HG02759 (cell line): ENCODE measurements around the gene MST1R.
"Not testable (repeated sequence)": the region's sequence is repeated elsewhere in the genome, so short reads cannot be mapped to it uniquely, and the experiment has no call there.

Source experiments
- ATAC-seq: cut with Tn5 transposase; IDR thresholded peaks from one replicate; pipeline ENCODE4 v1.9.1; 2021; ENCODE audit warnings: mild to moderate bottlenecking, moderate library complexity; ENCODE audit not compliant: unreplicated experiment

Gene MST1R

DNA sequence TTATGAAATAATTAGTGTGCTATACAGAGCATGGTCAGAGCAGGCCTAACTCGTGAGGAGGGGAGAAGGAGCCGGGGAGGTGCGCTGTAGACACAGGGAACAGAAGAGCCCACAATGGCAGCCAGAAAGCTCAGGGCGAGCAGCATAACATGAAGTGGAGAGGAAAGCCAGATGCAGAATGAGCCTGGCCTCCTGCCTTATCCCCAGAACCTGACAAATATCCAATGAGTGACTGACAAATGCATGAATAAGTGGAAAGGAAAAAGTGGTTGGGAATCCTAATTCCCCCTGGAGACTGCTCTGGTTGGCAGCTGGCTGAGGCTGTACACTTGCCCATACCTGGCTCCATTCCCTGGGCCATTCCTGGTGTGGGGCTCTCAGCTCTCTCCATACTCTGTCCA, 9.2 kb upstream of the MST1R start:
- ATAC-seq: no peak

DNA sequence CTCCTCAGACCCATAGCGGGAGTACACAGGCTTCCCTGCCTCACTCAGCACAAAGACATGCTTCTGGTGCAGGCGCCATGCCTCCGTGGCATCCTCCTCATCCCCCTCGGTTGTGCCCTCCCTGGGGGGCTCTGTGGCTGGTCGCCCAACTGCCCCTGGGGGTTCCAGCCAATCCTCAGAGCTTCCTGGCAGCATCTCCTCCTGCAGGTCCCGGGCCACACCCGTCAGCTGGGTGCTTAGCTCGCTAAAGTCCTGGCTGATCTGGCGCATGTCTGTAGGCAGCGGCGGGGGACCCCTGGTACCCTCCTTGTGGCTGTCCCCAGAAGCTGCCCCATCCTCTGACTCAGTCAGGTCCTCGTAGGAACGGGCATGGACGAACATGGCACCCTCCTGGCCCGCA, 7.9 kb upstream of the MST1R start:
- no peak for ATAC-seq

DNA sequence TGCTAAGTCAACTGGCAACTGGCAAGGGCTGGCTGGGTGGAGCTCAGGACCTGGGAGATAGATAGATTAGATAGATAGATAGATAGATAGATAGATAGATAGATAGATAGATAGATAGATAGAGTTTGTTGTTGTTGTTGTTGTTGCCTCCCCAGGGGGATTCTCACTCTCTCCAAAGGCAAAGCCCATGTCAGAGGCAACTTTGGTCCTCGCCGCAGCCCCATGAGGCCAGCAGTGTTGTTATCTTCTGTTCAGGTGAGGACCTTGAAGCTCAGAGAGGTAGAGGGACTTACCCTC, 7.4 kb upstream of the MST1R start:
- ATAC-seq: no peak

GRCh38 chr3:49910409-49911123, 6.9 kb upstream of the MST1R start:
- no peak for ATAC-seq

DNA sequence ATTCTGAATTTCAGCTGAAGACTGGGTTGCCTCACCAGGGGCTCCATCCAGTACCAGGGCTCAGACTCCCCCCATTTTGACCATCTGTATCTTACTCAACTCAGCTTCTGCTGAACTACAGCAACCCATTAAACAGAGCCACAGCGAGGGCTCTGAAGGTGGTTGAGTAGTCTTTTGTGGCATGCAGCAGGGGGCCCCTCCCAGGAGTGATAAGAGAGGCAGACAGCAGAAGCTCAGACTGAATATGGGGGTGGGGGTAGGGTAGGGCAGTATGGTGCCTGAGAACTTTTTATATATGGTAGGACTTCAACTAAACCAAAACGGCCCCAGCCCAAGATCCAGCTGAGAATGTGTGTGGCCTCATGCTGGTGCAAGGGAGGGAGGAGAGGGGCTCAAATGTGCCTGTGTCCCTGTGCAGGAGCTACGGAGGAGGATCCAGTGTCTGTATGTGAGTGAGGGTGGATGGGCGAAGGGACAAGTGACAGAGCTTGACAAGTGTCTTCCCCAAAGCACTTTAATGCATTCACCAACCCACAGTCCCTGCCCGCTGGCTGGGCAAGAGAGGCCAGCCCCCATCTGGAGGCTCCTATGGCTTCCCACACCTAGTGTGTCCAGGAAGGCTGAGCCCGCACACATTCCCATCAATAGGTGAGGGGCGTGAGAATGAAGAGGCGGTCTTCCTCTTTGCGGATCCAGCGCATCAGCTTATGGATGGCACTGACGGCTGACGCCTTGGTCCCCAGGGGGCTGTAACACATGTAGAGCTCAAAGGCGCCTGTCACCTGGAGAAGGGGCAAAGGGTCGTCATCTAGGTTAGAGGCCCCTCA, 4.9 kb upstream of the MST1R start:
- ATAC-seq: no peak

DNA sequence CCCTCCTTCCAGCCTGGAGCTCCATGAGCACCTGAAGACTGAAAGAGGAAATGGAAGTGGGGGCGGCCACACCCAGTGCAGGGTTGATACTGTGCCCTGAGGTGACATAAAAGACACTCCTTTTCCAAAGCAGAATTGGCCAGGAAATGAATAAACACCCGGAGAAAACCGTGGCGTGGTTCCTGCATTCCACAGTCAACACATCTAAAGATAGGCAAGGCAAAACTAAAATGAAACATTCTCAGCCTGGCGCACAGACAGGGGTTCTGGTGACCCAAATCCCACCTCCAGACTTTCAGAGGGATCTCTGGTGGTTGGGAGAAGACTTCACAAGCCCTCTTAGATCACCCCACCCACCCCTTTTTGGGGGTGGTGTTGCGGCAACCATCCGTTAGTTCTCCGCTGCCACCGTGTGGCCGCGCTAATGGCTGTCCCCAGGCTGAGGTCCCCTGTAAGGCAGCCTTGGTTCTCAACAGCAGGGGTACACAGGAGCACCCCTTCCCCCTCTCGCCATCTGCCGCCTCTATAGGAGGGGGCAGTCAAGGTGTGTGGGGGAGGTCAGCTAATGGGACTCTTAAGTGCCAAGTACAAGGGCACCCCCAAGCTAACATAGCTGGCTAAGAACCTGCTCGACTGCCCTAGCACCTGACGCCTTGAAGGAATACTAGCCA, 2.5 kb upstream of the MST1R start:
- no peak for ATAC-seq

DNA sequence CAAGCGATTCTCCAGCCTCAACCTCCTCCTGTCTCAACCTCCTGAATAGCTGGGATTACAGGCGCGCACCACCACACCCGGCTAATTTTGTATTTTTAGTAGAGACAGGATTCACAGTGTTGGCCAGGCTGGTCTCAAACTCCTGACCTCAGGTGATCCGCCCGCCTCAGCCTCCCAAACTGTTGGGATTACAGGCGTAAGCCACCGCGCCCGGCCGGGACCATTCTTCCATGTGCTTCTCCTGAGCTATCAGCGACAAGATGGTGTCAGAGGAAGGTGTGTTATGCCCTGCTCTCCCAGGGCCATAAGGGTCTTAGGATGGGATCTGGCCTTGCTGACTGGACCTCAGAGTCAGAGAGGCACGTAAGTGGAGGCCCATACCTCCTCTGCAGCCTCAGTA, 775 bp upstream of the MST1R start:
- not testable (repeated sequence) for ATAC-seq

- ATAC-seq: no peak
Observed at GRCh38 chr3:49902511-49903345, 945 bp downstream of the MST1R start.

- no peak for ATAC-seq
Observed at GRCh38 chr3:49901366-49902339, 2.0 kb downstream of the MST1R start.

DNA sequence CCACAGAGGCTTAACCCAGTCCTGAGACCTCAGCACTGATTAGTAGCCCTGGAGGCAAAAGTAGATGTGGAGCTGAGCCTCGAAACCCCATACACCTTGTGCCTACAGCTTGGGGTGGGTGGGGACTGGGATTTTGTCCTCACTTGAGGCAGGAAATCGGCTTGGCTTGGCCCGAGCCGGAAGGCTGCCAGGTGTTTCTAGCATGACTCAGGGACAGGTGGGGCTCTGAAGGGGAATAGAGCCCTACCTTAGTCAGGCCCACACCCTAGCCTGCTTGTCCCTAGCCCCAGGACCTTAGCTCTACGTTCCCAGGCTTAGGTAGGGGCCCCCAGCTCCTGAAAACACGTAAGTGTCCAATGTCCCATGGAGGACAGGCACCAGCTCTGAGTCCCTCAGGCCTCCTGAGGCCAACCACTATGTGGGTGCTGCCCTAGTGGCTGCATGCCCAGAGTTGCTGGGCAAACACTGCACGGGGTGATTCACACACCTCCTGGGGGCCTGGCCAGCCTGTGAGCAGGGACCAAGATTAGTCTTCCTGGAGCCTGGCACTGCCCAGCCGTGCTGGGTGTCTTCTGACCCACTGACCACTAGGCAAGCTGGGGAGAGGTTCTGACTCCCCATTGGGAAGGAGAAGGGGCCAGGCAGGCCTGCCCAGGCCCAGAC, 3.1 kb downstream of the MST1R start:
- no peak for ATAC-seq

DNA sequence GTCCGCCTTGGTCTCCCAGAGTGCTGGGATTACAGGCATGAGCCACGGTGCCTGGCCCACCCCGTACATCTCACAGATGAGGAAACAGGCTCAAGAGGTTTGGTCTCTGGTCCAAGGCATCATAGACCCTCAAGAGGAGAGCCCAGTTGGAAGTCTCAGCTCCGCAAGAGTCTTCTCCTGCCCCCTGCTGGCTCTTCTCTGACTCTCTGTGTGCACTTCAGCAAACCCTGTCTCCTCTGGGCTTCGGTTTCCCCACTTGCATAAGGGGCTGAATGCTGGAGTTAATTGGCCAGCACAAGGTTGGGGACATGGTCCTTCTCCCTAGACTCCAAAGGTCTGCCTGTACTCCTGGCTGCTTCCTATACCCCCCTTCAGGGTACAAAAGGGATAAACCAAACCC, 3.9 kb downstream of the MST1R start:
- no peak for ATAC-seq

GRCh38 chr3:49898991-49899390, 4.7 kb downstream of the MST1R start:
- ATAC-seq: no peak

DNA sequence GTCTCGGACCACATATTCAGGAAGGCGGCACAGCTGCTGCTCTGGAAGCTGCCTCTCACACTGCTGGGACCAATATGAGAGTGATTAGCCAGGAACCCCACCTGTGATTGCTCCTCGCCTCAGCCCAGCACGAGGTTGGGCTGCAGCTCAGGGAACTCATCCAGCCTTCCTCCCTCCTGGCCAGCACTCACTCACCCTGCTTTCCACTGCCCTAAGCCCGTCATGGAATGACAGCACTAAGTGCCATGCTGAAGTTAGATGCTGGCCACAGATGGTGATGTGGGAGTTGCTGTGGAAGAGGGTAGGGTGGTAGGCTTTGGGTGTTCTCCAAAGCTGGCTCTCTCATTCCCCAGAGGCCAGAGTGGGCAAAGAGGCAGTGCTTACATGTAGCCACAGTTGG, 7.3 kb downstream of the MST1R start:
- ATAC-seq: no peak

GRCh38 chr3:49895791-49896190, 7.9 kb downstream of the MST1R start:
- no peak for ATAC-seq

DNA sequence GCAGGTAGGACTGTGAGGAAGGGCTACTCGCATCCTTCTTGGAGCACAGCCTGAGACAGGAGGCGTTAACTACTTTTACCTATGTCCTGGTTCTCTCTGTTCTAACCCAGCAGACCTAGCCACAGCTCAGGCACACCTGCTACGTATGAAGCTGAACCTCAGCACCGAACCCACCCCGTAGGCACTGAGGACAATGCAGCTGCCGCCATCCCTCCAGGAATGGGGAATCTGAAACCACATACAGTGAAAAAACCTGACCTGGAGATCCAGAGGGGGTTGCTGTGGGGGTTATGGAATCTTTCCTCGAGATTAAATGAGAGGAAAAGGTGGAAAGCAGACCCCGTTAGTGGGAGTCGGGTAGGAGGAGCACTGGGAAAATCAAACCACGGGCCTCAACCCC, 14.4 kb downstream of the MST1R start:
- no peak for ATAC-seq

GRCh38 chr3:49886922-49887265, 16.8 kb downstream of the MST1R start:
- no peak for ATAC-seq

- ATAC-seq: no peak
Observed at GRCh38 chr3:49883998-49884397, 19.7 kb downstream of the MST1R start.

GRCh38 chr3:49882166-49882565, 21.5 kb downstream of the MST1R start:
- no peak for ATAC-seq

DNA sequence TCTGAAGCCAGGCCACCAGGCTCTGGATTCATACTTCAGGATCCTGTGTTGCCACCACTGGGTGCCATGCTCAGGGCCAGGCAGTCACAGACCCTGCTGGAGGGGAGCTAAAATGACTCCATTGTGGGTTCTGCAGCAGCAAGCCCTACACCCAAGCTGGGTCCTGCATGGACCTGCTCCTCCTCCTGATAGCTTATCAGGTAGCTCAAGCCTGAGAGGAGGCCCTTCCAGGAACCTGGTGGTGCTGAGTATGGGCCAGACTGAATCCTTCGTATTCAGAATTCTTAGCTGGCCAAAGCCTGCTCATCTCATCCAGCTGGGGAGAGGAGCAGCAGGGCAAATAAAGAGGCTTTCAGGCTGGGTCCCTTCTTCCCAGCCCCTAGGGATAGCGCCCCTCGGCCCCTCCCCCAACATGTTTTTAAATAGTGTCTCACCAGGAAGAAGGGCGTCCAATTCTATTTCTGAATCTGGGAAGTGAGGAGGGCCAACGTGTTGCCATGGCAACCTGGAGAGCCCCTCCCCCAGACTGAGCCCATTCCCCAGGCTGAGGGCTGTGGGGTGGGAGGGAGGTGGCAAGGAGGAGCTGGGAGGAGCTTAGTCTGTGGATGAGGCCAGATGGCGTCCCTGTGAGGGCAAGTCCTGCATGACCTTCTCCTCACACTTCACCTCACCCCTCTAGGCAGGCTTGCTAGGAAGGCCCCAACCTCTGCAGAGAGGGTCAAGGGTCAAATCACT, 22.9 kb downstream of the MST1R start:
- ATAC-seq: no peak
